GM18498 (cell line): ENCODE data around the gene ADCY5.

Experiments
- ATAC-seq: cut with Tn5 transposase; IDR thresholded peaks from one replicate; pipeline ENCODE4 v1.9.1; 2021; ENCODE audit warnings: mild to moderate bottlenecking, moderate library complexity; ENCODE audit not compliant: unreplicated experiment

The ADCY5 gene

DNA sequence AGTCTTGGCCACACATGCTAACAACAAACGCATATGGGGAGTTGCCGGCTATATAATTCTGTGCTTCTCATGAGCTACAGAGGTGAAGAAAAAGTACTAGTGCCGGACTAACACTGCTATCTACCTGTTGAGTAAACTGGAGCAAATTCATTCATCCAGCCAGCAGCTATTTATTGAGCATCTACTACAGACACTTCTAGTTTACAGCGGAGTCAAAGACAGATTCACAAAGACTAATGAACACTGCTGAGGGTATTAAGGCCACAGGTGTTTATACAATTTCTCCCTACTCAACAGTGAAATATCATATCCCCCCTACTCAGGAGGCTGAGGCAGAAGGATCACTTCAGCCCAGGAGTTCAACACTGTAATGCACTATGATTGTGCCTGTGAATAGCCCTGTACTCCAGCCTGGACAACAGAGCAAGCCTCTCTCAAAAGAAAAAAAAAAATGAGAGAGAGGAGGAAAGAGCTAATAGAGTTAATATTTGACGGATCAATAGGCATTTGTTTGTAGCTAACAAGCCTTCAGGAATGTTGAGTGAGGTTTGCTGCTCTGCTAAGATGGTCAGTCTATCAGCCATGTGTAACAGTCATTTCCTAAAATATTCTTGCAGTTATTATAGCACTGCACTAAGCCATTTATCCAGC is 17.8 kb downstream of the ADCY5 start:
- no peak for ATAC-seq

DNA sequence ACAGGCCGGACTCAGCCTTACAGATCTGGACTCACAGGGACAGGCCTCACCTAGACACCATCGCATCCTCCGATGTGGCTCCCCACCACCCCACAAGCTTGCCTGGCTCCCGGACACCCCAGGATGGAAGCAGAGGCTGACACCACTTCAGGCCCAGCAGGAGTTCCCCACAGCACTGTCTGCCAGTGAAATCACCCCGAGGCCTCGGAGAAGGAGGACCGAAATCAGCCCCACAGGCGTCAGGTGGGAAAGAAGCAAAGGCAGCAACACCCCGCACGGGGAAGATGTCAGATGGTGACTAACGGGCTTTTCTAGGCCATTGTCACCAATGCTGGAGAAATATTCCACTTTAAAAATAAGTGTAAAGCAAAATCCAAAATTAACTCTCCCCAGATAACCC is 18.6 kb downstream of the ADCY5 start:
- ATAC-seq, result no peak

DNA sequence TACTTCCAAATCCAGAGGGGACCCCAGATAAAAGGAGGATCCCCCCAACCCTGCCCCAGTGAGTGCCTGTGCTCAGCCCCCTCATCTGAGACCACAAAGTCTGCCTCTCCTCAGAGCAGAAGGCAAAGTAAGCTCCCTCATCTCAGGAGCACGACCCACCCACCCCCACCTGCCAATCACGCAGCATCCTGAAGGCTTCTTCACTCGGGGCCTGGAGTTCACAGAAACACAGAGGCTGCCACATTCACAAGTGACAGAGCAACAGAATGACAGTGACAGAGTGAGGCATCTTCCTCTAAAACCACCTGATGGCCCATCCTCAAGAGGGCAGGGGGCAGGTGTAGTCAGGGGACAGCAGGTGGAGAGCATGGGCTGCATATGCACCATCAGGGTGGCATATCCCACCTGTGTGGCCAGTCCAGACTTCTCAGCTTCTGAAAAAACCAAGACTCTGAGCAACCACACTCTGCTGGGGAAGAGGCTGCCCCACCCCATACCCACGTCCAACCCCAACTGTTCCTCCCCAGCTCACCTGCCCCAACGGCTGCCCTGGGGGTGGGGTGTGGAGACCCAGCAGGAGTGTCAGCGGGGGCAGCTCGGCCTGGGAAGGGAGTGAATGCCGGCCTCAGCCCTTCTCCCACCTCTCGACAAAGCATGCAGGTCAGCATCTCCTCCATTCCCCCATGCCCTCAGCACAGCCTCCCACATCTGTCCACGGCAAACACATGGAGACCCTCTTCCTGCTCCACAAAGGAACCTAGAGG is 19.3 kb downstream of the ADCY5 start:
- ATAC-seq, result no peak

DNA sequence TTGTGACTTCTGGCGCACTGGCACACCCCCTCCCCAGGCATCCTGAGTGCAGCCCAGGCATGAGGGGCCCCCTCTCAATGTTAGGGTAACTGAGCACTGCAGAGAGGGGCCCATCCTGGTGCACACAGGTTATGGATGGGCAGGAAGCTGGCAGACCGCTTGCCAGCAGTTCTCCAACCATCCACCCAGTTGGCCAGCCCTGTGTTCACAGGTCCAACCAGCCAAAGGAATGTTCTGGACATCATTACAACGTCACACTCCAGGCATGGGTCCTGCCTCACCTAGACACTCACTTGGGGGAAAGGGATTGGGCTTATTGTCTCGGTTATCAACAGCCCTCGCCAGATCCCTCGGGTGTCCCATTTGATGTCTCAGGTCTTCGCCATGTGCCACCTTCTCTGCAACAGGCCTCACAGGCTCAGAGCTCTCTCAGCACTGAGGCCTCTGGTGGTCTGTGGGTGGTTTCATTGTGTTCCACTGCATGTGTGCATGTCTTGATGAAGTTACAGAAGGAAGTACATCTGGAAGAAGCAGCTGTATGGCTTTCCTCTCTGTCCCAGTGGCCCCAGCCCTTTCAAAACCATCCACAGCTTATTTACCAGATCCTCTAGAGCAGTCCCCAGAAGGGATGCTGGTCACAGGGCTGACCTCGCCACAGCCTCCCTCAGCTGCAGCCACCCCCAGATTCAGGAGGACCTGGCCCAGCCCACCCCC is 23.7 kb downstream of the ADCY5 start:
- ATAC-seq, result no peak

DNA sequence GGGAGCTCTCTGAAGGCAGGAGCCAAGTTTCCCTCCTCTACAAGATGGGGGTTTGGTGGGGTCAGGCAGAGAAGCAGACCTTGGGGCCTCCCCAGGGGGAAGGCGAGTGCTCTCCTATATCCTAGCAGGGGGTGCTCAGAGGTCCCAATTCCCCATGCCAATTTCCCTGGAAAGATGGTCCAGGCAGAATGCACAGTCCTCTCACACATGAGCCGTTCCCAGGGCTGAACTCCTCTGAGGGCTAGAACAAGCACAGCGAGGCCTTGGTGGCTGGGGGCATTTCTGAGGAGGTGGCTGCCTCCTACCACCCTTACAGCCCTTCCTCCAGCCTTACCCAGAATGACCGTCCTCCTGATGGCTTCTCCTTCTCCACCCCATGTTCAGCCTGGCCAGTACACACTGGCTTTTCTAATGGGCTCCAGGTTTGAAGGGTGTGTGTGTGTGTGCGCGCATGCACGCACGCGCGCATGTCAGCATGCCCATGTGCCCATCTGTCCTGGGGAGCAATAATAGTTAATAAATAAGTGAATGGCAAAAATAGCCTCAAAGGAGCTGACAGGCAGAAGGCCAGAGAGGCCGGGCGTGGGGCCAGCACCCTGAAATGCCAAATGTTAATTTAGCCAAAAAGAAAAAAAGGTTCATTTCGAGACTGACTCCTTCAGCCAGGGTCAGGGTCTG is 24.4 kb downstream of the ADCY5 start:
- ATAC-seq, result no peak

DNA sequence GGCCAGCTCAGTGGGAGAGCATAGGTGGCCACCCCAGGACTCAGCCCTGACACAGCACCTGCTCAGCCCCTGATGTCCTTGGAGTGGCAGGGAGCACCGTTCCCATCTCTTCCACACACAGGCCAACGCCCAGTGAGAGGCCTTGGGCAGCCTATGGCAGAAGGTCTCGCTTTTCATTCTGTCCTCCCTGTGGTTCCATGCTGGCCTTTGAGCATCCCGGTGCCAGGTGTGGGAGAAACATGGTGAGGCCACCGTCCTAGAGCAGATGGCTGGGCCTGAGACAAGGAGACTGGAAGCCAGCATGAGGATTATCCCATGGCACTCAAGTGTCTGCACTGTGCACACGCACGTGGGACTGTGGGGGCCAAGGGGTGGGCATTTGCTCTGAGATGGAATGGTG is 25.1 kb downstream of the ADCY5 start:
- ATAC-seq, result no peak

DNA sequence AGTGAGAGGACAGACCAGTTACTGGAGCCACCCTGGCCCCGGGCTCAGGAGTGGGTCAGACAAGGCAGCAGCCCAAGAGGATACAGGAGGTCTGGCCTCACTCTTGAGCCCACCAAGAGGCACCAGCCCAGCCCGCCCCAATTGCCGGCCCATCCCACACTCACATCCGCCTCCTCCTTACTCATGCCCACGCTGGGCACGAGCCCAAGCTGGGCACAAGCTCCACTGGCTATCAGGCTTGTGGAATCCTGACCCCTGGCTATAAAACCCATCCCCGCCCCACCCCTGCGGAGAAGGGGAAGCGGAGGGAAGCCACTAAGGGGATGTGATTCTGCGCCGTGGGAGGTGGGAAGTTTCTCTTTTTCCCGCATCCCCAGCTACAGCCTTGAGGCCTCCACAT is 25.9 kb downstream of the ADCY5 start:
- no peak for ATAC-seq

DNA sequence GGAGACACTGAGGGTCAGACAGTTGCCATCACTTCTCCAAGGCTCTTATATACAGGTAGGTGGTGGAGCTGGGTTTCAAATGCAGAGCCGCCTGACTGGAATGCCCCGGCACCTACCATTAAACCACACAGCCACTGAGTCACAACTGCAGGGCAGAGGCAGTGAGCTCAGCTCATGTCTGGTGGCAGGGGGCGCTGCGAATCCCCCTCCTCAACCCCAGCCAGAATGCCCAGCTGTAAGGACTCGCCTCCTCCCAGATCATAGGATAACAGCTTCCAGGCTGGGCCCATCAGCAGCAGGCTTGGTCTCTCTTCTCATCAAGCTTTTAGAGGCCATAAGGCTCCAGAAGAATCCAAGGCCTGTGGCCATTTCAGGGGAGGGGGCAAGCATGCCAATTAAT is 26.4 kb downstream of the ADCY5 start:
- no peak for ATAC-seq

DNA sequence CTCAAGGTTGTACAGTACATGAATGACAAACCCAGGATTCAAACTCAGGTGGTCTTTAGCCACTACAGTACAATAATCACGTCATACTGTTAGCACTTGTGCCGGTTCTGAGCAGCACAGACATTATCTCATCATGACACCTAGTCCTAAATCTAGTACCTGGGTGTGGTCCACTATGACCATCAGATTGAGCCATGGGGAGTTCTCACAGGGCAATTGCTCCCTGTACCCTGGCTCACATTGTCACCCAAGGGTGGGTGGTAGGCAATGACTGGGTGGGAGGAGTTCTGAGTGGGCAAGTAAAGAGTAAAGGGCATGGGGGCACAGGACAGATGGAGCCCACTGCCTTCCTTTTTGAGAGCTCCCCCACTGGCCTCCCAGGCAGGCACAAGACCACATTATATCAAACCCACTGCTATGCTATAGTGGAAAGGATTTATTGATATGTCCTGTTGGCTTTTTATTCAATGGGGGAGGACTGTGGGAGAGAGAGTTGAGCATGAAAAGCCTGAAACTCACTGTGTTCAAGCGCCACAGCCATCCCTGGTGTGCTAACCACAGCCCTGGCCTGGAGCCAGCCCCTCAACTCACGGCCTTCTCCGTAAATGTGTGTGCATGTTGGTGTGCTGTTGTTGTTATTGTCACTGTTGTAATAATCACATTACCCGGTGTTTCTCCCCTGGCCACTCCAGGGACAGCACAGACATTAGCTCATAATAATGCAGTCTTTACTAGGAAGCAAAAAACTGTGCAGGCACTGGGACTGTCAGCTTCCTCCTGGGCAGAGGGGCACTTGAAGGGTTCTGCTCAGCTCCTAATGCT is 27.3 kb downstream of the ADCY5 start:
- no peak for ATAC-seq

DNA sequence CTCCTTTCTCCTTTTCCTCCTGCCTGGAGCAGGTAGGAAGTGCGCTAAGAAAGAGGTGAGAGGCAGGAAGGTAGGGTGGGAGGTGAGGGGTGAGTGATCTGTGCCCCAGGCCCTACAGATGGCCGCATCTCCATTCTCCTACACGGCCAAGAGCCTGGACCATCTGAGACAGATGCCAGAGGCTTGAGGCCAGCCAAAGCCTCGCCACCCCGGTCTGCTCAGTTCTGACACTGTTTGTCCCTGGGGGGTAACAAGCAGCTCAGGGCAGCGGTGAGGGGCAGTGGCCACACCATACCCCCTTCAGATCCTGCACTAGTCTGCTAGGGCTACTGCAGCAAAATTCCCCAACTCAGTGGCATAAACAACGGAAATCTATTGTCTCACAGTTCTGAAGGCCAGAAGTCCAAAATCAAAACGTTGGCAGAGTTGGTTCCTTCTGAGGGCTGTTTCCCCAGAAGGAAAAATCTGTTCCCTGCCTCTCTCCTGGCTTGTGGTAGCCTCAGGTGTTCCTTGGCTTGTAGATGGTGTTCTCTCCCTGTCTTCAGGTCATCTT is 28.4 kb downstream of the ADCY5 start:
- no peak for ATAC-seq

DNA sequence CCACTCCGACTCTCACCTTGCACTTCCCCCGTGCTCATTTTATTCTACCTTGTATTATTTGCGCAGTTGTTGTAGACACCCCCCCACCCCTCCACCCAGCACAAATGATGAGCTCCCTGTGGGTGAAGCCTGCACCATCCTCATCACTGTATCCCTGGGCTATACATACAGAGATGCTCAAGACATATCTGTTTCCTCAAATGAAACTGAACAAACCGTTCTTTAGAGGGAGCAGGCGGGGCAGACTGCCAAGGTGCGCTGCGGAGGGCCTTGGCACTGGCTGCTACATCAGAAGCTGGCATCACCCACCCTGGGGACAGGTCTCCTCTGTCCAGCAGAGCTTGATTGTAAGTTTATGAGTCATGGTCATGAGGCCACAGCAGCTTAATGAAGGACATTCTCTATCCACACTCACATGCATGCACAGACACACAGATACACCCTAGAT is 29.0 kb downstream of the ADCY5 start:
- ATAC-seq, result no peak

DNA sequence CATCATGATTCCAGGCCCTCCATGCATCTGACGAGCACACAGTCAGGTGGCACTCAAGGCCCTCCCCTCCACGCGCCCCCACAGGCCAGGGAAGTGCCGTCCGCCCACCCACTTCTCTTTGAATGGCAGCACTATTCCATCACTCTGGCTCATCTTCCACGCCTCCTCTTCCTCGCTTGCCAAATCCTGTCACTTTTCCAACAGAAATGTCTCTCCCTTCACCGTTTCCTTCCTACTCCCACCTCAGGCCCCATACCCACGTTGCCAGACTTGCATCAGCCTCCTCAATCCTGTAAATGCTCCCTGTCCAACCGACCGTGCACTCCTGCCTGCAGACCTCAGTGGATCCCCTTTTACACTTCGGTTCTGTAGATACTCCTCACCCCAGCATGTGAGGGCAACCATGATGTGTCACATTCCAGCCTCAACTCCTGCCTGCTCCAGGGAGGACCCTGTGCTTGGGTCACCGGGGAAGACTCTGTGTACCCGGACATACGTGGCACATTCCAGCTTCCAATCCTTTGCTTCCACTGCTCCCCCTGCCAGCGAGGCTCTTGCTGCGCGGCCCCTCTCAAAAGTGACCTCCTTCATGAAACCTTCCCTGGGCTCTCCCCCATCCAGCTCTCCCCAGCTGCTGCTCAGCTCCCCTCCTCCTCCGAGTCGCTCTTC is 29.6 kb downstream of the ADCY5 start:
- ATAC-seq, result no peak

DNA sequence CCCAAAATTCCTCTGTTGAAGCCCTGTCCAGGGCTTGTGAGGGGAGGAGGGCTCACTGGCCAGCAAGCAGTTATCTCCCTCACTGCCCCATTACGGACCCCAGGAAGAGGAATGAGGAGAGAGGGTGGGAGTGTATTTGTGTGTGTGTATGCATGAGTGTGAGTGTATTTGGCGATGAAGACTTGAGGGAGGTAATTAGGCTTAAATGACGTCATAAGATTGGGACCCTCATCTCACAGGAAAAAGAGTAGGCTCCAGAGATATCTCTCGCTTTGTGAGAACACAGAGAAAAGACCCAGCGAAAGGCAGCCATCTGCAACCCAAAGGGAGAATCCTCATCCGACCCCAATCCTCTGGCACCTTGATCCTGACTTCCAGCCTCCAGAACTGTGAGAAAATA is 32.2 kb downstream of the ADCY5 start:
- no peak for ATAC-seq

DNA sequence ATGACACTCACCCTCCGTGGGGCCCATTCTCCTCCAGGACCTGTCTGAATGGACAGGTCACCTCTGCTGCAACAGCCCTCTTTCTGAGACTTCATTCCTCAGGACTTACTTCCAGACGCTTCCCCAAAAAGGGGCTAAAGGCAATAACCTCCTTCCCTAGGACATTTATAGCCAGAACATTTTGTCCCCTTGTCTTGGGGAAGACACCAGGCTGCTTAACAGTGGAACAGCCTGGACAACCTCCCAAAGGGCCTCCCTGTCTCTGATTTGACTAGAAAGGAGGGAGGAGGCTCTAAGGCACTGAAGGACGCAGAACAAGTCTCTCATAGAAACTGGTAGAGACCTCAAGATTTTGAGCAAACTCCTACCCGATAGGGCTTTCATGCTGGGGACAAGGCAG is 32.7 kb downstream of the ADCY5 start:
- ATAC-seq, result no peak

DNA sequence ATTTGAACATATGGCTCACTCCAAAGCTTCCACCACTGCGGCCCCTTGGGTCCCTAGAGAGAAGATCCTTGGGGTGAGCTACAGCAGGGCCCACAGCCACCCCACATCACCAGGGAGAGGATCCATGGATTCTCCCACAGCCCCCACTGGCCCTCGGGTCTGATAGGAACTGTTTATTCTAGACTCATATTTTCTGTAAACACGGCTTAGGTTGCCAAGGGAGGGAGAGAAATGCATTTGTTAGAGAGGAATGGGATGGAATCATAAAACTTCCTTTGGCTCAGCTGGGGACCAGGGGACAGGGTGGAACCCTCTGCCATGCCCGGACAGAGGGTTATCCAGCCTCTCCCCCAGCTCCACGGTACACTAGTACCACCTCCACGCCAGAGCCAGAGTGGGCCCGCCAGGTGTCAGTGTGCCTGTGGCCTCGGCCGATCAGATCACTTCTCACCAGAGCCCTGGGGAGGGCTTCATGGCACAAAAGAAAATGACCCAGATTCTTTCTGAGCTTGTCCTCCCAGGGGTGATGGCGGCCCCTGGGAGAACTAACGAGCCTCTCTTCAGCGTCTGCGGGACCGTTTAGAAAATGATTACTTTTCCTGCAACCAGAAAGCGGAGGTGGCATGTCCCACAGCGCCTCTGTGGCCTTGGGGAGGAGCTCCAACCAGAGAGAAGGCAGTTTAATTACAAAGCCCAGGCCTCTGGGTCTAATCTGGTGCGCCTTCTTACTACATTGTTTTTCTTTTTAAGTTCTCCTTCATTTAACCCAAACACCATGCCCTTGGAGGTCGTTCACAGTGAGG is 33.7 kb downstream of the ADCY5 start:
- ATAC-seq, result no peak

DNA sequence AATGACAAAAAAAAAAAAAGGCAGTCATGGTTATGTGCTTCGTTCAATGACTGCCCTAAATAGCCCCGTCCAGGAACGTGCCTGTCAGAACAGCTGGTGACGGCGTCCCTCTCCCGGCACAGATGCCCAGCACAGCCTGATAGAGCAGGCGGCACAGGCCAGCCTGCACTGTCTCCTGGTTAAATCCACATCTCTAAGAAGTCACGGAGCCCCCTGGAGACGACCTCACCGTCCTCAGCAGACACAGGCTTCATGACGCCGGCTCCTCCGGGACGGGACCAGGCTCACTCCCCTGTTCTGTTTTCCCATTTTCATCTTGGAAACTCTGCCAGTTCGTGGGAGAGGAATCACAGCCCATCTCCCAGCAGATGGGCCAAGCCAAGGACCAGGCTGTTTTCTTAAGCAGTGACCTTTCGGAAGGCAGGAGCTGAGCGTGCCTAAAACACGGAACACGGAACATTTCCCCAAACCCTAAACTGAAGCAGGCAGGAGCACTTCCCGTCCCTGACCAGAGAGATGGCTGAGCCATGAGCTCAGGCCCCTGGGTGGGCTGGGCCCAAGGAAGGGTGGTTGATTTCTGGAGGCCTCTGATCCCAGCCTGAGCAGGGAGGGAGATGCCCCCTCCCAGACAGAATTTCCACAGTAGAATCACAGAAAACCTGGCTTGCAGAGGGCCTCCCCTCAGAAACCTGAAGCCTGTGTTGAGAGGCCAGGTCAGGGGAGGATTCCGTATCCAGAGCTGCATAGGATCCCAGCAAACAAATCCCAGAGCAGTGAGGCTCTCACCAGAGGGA is 35.9 kb downstream of the ADCY5 start:
- no peak for ATAC-seq

DNA sequence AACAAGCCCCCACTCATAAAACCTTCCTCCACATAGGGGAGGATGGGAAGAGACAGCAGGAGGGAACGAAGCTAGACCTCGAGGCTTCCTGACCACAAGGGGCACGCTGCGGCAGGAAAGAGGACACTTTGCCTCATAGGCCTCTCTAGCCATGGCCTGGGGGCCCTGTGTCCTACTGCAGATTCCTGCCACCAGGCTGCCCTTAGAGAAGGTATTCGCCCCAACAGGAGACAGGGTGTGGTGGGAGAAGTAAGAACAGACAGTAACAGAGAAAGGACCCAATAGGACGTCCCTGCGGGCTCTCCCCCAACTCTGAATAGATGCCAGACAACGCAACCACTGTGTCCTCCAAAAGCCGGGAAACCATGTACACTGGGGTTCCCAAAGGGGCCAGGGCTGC is 36.8 kb downstream of the ADCY5 start:
- ATAC-seq, result no peak

DNA sequence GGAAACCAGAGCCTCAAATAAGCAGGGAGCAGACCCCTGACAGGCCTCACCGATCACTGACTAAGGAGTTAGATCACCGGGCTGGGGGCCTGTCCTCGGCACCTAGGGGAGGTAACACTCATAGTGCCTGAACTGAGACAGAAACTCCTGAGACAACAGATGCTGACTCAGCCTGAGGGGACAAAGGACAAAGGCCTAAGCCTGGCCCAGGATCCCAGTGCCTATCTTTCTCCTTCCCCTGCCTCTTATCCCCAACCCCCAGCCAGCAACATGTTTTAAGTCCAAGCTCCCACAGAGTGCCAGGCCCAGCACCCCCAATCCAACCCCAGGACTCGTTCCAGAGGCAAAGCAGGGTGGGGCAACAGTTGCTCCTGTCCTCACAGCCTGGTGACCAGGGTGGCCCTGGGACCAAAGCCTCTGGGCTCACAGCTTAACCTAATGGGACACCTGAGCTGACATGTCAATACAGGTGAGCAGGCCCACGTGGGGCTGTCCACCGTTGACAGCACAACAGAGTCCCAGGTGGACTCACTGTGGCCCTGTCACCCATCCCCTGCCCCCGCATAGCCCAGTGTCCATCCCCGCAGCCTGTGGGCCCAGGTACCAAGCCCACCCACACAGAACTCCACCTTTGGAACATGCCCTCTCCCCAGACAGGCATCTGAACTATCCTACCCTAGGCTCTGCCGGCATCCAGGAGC is 37.4 kb downstream of the ADCY5 start:
- ATAC-seq, result no peak
